HG03103 (cell line): ENCODE data around the gene SMTNL2.

Experiments used
- ATAC-seq: cut with Tn5 transposase; IDR thresholded peaks from one replicate; pipeline ENCODE4 v1.9.1; 2021; ENCODE audit warnings: low read depth; ENCODE audit not compliant: unreplicated experiment

The SMTNL2 gene

DNA sequence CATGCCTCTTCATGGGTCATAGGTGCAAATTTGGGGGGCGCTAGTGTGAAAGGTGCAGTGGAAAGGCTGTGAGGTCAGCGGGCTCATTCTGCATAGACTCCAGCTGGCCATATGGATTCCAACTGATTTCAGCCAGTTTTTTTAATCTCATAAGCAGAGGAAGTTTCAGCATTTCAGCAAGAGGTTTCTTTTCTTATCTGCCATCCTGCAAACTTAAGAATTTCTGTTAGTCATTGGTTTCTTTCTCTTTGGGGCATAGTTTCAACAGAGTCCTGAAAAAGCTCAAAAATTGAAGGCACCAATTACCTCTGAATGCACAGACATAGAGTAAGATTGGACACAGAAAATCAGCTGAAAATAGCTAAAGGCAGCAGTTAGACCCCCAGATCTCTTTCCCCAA, 73.3 kb downstream of the SMTNL2 start:
- no peak for ATAC-seq
